HepG2 (cell line): ENCODE results near the gene DDIT4. TPM values are rescaled to one million over a fixed set of nuclear protein-coding genes. Genes with fewer than 3 reads are reported as not detected.

Source experiments
- BRD4 ChIP-seq: sonication (generic); formaldehyde crosslinking; IDR thresholded peaks from 2 replicates; pipeline ENCODE4 v1.4.0; 2020; ENCODE audit warnings: missing genetic modification reagents
- CBX1 ChIP-seq: IDR thresholded peaks from one replicate; pipeline ENCODE4 v1.6.1; 2016; ENCODE audit warnings: antibody characterized with exemption, low read depth
- GFI1 ChIP-seq: sonication (generic); formaldehyde crosslinking; IDR thresholded peaks from 2 replicates; pipeline ENCODE4 v1.5.0; 2020; ENCODE audit warnings: missing genetic modification reagents, mild to moderate bottlenecking, borderline replicate concordance
- HNF4G ChIP-seq, 2 experiments: sonication (generic) in 1 of 2; formaldehyde crosslinking in 1 of 2; IDR thresholded peaks; 2 replicates each; pipeline versions ENCODE4 v1.4.0 to v1.6.1; 2011 to 2020; ENCODE audit warnings: borderline replicate concordance in 2 of 2, low read depth in 2 of 2, mild to moderate bottlenecking in 2 of 2, low read length in 1 of 2, missing genetic modification reagents in 1 of 2, moderate library complexity in 1 of 2
- KDM6A ChIP-seq: IDR thresholded peaks from 2 replicates; pipeline ENCODE4 v1.6.1; 2016; ENCODE audit warnings: low read depth
- PPARG ChIP-seq: conservative IDR thresholded peaks from 2 replicates; pipeline ENCODE4 v1.6.1; 2016; ENCODE audit warnings: missing biosample characterization, missing genetic modification reagents
- TFAP4 ChIP-seq: sonication (generic); IDR thresholded peaks from 2 replicates; pipeline ENCODE4 v1.6.1; 2016; ENCODE audit warnings: low read depth, borderline replicate concordance
- USF2 ChIP-seq, 2 experiments: sonication (generic) in 1 of 2; formaldehyde crosslinking in 1 of 2; IDR thresholded peaks; 2 replicates each; pipeline versions ENCODE4 v1.5.1 to v1.6.1; 2011 to 2020; ENCODE audit warnings: borderline replicate concordance in 1 of 2, low read depth in 1 of 2, low read length in 1 of 2, mild to moderate bottlenecking in 1 of 2, missing genetic modification reagents in 1 of 2, moderate library complexity in 1 of 2
- ZBTB39 ChIP-seq: sonication (generic); formaldehyde crosslinking; IDR thresholded peaks from 2 replicates; pipeline ENCODE4 v1.5.0; 2020; ENCODE audit warnings: missing genetic modification reagents
- ZBTB42 ChIP-seq: sonication (generic); formaldehyde crosslinking; IDR thresholded peaks from 2 replicates; pipeline ENCODE4 v1.5.0; 2020; ENCODE audit warnings: mild to moderate bottlenecking, missing genetic modification reagents
- ZFP62 ChIP-seq: sonication (generic); formaldehyde crosslinking; IDR thresholded peaks from 2 replicates; pipeline ENCODE4 v1.4.0; 2020; ENCODE audit warnings: missing genetic modification reagents
- ZNF180 ChIP-seq: sonication (generic); formaldehyde crosslinking; IDR thresholded peaks from 2 replicates; pipeline ENCODE4 v1.4.0; 2020; ENCODE audit warnings: low read depth, missing genetic modification reagents, borderline replicate concordance
- ZNF572 ChIP-seq: sonication (generic); formaldehyde crosslinking; IDR thresholded peaks from 2 replicates; pipeline ENCODE4 v1.5.1; 2020; ENCODE audit warnings: mild to moderate bottlenecking, missing genetic modification reagents
- ZSCAN25 ChIP-seq: sonication (generic); formaldehyde crosslinking; IDR thresholded peaks from 2 replicates; pipeline ENCODE4 v1.8.0; 2022; ENCODE audit warnings: mild to moderate bottlenecking, missing genetic modification reagents
- polyA plus RNA-seq, 8 experiments: library from polyadenylated mRNA; depleted of rRNA in 3 of 8; stranded (reverse) in 7 of 8; unstranded in 1 of 8; fragments of >200 nt; fragmentation: Illumina TruSeq in 4 of 8; extraction: Trizol in 4 of 8; gene quantifications; 2 replicates each; pipeline versions ENCODE4 v1.2.1 to v1.2.3, GENCODE V29; 2011 to 2016; ENCODE audit warnings: low read depth in 4 of 8, missing spikeins in 1 of 8, mixed read lengths in 1 of 8; ENCODE audit not compliant: insufficient read depth in 1 of 8
- total RNA-seq, 5 experiments: library from RNA; depleted of rRNA; stranded (reverse); fragments of >200 nt; fragmentation: Illumina TruSeq; extraction: Trizol; gene quantifications; 2 replicates each; pipeline ENCODE4 v1.2.3, GENCODE V29; 2016; ENCODE audit warnings: low read depth in 1 of 5
- TF ChIP-seq, protein P1 (sequence below): sonication (generic); formaldehyde crosslinking; IDR thresholded peaks from 2 replicates; pipeline ENCODE4 v1.4.0; 2020; ENCODE audit warnings: missing genetic modification reagents, low read depth, mild to moderate bottlenecking, borderline replicate concordance
- TF ChIP-seq, protein P2 (sequence below): sonication (generic); formaldehyde crosslinking; IDR thresholded peaks from 2 replicates; pipeline ENCODE4 v1.5.1; 2020; ENCODE audit warnings: mild to moderate bottlenecking, moderate library complexity, missing genetic modification reagents
- TF ChIP-seq, protein P3 (sequence below): sonication (generic); formaldehyde crosslinking; IDR thresholded peaks from 2 replicates; pipeline ENCODE4 v1.4.0; 2020; ENCODE audit warnings: missing genetic modification reagents
- TF ChIP-seq, protein P4 (sequence below): sonication (generic); formaldehyde crosslinking; conservative IDR thresholded peaks from 2 replicates; pipeline ENCODE4 v1.4.0; 2020; ENCODE audit warnings: missing genetic modification reagents

The DDIT4 gene
- total and polyA plus RNA-seq, 2 of the 13 experiments (the other 11 are each of a cell fraction or from before 2014, with no cell fraction given): 35.6 to 40.7 TPM

GRCh38 chr10:72274730-72275350 lies 1.1 kb downstream of the DDIT4 start (continued):
- TF ChIP-seq, protein P1, sequence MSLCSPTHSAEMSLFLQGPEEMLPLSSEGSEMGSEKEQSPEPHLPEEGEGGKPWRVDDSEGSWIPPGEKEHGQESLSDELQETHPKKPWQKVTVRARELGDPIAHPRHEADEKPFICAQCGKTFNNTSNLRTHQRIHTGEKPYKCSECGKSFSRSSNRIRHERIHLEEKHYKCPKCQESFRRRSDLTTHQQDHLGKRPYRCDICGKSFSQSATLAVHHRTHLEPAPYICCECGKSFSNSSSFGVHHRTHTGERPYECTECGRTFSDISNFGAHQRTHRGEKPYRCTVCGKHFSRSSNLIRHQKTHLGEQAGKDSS (CRISPR knock-in tag): peak; percentile 77; the same call in 1 of the 2 replicates
- TF ChIP-seq, protein P2, sequence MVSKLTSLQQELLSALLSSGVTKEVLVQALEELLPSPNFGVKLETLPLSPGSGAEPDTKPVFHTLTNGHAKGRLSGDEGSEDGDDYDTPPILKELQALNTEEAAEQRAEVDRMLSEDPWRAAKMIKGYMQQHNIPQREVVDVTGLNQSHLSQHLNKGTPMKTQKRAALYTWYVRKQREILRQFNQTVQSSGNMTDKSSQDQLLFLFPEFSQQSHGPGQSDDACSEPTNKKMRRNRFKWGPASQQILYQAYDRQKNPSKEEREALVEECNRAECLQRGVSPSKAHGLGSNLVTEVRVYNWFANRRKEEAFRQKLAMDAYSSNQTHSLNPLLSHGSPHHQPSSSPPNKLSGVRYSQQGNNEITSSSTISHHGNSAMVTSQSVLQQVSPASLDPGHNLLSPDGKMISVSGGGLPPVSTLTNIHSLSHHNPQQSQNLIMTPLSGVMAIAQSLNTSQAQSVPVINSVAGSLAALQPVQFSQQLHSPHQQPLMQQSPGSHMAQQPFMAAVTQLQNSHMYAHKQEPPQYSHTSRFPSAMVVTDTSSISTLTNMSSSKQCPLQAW: no peak; the same call in 1 of the 2 replicates
- TF ChIP-seq ZNF572 (CRISPR knock-in tag): 0 out of 2 replicates have a peak, but pooled peaks have one; percentile 43
- TF ChIP-seq ZBTB39: peak; percentile 42; the same call in 1 of the 2 replicates
- TF ChIP-seq, protein P3, sequence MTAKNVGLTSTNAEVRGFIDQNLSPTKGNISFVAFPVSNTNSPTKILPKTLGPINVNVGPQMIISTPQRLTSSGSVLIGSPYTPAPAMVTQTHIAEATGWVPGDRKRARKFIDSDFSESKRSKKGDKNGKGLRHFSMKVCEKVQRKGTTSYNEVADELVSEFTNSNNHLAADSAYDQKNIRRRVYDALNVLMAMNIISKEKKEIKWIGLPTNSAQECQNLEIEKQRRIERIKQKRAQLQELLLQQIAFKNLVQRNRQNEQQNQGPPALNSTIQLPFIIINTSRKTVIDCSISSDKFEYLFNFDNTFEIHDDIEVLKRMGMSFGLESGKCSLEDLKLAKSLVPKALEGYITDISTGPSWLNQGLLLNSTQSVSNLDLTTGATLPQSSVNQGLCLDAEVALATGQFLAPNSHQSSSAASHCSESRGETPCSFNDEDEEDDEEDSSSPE (CRISPR knock-in tag): no peak
- peak; percentile 58; the same call in 1 of the 2 replicates for TF ChIP-seq TFAP4
- no peak for TF ChIP-seq GFI1 (CRISPR knock-in tag)
- TF ChIP-seq USF2 (IDR thresholded peaks at IDR 0.05; ENCODE audit: low read depth, low read length): no peak
- no peak for TF ChIP-seq USF2 (CRISPR knock-in tag; IDR thresholded peaks at IDR 0.05; ENCODE audit: borderline replicate concordance)
- TF ChIP-seq CBX1: peak; percentile 24
- no peak for TF ChIP-seq PPARG (CRISPR knock-in tag)
- TF ChIP-seq HNF4G (IDR thresholded peaks at IDR 0.05; ENCODE audit: borderline replicate concordance, low read depth, low read length): no peak
- TF ChIP-seq HNF4G (CRISPR knock-in tag; IDR thresholded peaks at IDR 0.05; ENCODE audit: borderline replicate concordance, low read depth): no peak
- TF ChIP-seq ZSCAN25: peak; percentile 69
- 0 out of 2 replicates have a peak, but pooled peaks have one; percentile 58 for TF ChIP-seq BRD4 (CRISPR knock-in tag)
- TF ChIP-seq ZFP62 (CRISPR knock-in tag): no peak
- TF ChIP-seq, protein P4, sequence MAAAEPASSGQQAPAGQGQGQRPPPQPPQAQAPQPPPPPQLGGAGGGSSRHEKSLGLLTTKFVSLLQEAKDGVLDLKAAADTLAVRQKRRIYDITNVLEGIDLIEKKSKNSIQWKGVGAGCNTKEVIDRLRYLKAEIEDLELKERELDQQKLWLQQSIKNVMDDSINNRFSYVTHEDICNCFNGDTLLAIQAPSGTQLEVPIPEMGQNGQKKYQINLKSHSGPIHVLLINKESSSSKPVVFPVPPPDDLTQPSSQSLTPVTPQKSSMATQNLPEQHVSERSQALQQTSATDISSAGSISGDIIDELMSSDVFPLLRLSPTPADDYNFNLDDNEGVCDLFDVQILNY (CRISPR knock-in tag): no peak
- TF ChIP-seq ZBTB42: peak; percentile 80; the same call in 1 of the 2 replicates
- TF ChIP-seq ZNF180 (CRISPR knock-in tag): no peak
- no peak for TF ChIP-seq KDM6A
